Fibroblast of mammary gland (primary cell): ENCODE measurements around the gene POGZ.
A peak's percentile ranks its signal among the peaks of the same experiment; 100 is the strongest.

Source experiments
- DNase-seq: peaks from one replicate; pipeline ENCODE4 v3.0.0-alpha.2; 2010; ENCODE audit warnings: low read depth
- H3K4me3 ChIP-seq: 2 replicates; pipeline ENCODE4 v1.5.1; 2011; ENCODE audit warnings: low read depth, mild to moderate bottlenecking, low read length, moderate library complexity; ENCODE audit not compliant: control insufficient read depth
- CTCF ChIP-seq: conservative IDR thresholded peaks from 2 replicates; pipeline ENCODE4 v1.5.1; 2011; ENCODE audit warnings: low read depth, low read length, inconsistent platforms; ENCODE audit not compliant: control insufficient read depth, insufficient read depth

Gene POGZ, protein sequence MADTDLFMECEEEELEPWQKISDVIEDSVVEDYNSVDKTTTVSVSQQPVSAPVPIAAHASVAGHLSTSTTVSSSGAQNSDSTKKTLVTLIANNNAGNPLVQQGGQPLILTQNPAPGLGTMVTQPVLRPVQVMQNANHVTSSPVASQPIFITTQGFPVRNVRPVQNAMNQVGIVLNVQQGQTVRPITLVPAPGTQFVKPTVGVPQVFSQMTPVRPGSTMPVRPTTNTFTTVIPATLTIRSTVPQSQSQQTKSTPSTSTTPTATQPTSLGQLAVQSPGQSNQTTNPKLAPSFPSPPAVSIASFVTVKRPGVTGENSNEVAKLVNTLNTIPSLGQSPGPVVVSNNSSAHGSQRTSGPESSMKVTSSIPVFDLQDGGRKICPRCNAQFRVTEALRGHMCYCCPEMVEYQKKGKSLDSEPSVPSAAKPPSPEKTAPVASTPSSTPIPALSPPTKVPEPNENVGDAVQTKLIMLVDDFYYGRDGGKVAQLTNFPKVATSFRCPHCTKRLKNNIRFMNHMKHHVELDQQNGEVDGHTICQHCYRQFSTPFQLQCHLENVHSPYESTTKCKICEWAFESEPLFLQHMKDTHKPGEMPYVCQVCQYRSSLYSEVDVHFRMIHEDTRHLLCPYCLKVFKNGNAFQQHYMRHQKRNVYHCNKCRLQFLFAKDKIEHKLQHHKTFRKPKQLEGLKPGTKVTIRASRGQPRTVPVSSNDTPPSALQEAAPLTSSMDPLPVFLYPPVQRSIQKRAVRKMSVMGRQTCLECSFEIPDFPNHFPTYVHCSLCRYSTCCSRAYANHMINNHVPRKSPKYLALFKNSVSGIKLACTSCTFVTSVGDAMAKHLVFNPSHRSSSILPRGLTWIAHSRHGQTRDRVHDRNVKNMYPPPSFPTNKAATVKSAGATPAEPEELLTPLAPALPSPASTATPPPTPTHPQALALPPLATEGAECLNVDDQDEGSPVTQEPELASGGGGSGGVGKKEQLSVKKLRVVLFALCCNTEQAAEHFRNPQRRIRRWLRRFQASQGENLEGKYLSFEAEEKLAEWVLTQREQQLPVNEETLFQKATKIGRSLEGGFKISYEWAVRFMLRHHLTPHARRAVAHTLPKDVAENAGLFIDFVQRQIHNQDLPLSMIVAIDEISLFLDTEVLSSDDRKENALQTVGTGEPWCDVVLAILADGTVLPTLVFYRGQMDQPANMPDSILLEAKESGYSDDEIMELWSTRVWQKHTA (N-terminal part only)

GRCh38 chr1:151459331-151460046 is at the start of gene POGZ:
Gene POGZ (minus strand): TSS chr1:151459494. CDS start chr1:151442204, 17,290 bp downstream.
- peak within 1 kb of the TSS; percentile 94 for H3K4me3 ChIP-seq
- TF ChIP-seq CTCF = no peak
- DNase-seq = peak; percentile 97

- no peak for DNase-seq
- TF ChIP-seq CTCF = no peak
- no peak overlapping the region for H3K4me3 ChIP-seq
Observed at GRCh38 chr1:151508833-151509232, 49.5 kb upstream of the POGZ start.

- no peak for TF ChIP-seq CTCF
- H3K4me3 ChIP-seq = no peak overlapping the region
- DNase-seq = no peak
Observed at GRCh38 chr1:151504759-151505158, 45.5 kb upstream of the POGZ start.

GRCh38 chr1:151504252-151504651 is 45.0 kb upstream of the POGZ start:
- TF ChIP-seq CTCF = no peak
- DNase-seq = no peak
- no peak overlapping the region for H3K4me3 ChIP-seq

DNA sequence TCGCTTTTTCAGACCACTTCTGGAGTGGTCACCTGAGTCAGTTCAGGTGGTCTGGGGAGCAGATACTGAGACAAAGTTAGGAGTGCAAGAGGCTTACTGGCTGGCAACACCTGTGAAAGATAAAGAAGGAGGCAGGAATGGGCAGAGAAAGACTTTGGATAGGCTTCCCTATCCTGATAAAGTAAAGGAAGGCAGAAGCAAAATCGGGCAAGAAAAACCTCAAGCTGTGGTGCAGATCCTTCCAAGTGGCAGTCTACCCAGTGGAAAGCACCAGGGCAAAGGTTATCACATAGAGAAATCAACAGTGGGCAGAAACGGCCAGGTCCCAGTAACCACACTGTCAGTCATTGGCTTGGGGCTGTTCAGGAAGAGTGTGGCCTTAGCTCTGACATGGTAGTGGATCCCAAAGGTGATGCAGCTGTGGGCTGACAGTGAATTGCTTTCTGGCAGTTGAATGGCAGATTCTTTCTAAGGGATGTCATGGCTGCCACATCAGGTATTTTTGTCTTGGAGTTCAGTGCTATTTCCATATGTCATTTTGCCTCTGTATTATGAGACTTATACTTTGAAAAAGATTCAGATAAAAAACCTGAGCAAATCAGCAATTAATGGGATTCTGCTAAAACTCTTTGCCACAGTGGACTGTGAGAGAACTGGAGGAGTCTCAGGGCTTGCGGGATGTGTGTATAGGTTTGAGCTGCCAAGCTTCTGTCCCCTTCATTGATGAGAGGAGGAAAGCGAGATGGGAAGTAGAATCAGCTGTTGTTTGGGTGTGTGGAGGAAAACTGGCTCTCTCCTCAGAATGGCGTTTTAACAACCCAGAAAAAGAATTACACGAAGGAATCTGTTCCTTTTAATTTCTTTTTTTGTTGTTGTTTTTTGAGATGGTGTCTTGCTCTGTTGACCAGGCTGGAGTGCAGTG is 43.8 kb upstream of the POGZ start:
- H3K4me3 ChIP-seq = no peak overlapping the region
- TF ChIP-seq CTCF = no peak
- no peak for DNase-seq
